Stimulated activated CD8-positive, alpha-beta memory T cell treated with anti-CD3 and anti-CD28 coated beads, Interleukin-7, amount 100 ng/mL, for 4 hours (primary cell): Measurements from ENCODE around the gene RSPO1.

Experiments used
- DNase-seq, 2 donors: peaks; one replicate each; pipeline ENCODE4 v3.0.0-alpha.2; 2020; ENCODE audit warnings: low read depth in 2 of 2

Gene RSPO1

DNA sequence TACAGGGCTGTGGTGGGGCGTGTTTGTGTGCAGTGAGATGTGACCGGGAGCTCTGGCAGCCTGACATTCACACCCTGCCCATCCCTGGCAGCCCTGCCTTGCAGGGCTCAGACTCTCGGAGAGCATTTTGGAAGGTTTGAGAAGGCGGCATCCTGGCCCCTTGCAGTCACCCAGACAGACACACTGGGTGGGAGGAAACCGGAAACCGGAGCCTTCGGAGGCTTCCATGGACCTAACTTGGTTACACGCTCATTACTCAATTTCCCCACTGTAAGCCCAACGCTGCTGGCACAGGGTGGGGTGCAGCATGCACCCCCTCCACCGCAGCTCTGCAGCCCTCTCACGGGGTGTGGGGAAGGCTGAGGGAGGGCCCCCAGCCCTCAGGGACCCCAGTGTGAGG is 22.2 kb upstream of the RSPO1 start:
- no peak for DNase-seq

DNA sequence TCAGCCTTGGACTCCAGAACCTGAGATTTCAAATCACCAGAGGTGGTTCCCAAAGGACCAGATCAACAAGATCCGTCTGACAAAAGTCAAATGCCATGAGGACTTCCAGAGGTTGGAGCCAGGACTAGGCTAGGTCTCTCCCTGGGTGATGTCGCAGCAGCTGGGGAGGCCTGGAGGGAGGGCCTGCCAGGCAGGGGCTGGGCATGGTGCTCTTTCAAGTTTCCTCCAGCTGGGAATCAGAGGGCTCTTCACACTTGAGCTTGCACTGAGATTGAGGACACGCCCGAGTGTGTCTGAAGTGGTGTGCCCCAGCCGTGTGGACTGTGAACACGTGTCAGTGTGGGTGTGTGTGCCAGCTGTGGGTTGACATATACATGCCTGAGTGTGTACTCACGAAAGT is 21.3 kb upstream of the RSPO1 start:
- DNase-seq: no peak

GRCh38 chr1:37655274-37655673 is 20.6 kb upstream of the RSPO1 start:
- no peak for DNase-seq

- DNase-seq: no peak
These were observed 19.2 kb upstream of the RSPO1 start for GRCh38 chr1:37653906-37654305.

- DNase-seq: no peak
These were observed 18.3 kb upstream of the RSPO1 start for GRCh38 chr1:37652976-37653375.

DNA sequence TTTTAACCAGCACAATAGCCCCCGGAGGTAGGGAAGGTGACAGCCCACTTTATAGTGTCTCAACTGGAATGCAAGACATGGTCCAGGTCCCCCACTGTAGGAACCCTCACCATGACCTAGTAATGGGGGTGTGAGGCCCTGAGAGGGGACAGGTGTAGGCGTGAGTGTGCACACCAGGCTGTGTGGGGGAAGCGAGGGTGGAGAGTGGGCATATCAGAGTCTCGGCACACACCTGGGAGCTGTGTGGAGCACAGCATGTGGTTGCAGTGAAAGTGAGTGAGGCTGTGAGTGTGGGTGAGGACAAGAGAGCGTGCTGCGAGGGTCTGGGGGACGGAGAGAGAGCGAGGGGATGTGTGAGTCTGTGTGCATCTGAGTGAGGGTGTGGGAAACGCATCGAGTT is 17.1 kb upstream of the RSPO1 start:
- DNase-seq: no peak

DNA sequence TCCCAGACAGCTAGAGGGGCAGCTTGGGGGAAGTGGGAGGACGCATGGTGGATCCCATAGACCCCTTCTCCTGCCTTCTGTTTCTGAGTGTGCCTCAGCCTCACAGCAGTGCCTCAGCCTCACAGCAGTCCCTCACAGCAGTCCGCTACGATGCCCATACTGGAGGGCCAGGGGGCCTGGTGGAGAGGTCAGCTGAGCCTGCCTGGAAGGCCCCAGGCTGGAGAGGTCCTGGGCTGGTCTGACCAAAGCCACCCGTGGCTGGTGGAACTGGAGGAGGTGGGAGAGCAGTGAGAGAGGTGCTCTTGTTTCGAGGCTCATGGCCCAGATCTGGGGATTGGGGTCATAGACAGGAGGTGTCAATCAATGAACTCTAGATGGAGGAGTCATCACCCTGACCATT is 16.0 kb upstream of the RSPO1 start:
- no peak for DNase-seq

DNA sequence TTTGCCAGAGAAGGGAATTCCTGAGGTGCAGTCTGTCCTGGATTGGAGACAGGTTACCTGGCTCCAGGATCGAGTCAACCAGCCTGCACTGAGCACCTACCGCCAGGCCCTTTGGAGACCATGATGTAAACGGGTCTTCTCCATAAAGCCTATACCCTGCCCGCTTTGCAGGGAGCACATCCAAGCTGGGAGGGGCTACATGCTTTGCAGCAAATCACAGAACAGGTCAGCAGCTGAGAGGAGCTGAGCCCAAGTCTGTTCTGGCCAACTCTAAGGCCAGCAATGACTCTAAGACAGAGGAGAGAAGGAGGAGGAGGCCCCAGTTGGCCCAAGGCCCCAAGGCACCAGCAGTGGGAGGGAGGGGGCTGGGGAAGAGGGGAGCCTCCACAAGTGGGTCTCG is 15.5 kb upstream of the RSPO1 start:
- no peak for DNase-seq

GRCh38 chr1:37647281-37647680 is 12.6 kb upstream of the RSPO1 start:
- no peak for DNase-seq

GRCh38 chr1:37641059-37641458 is 6.4 kb upstream of the RSPO1 start:
- no peak for DNase-seq

- DNase-seq: no peak
These were observed 1.7 kb upstream of the RSPO1 start for GRCh38 chr1:37636435-37636834.

GRCh38 chr1:37634992-37635902 is 555 bp upstream of the RSPO1 start:
- no peak for DNase-seq

DNA sequence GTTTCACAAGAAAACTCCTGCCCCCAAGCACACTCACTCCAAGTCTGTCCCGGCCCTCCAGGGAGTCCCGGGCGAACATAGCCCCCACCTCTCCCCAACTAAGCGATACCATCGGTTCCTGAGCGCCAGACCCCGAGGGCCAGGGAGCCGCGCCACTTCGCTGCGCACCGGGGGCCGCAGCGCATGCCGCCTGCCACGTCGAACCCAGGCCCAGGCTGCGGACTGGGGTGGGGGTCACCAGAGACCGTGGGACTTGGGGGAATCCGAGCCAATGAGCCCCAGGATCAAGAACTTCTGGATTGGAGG is 801 bp downstream of the RSPO1 start:
- DNase-seq: no peak

GRCh38 chr1:37633040-37633937 is 1.4 kb downstream of the RSPO1 start:
- no peak for DNase-seq

DNA sequence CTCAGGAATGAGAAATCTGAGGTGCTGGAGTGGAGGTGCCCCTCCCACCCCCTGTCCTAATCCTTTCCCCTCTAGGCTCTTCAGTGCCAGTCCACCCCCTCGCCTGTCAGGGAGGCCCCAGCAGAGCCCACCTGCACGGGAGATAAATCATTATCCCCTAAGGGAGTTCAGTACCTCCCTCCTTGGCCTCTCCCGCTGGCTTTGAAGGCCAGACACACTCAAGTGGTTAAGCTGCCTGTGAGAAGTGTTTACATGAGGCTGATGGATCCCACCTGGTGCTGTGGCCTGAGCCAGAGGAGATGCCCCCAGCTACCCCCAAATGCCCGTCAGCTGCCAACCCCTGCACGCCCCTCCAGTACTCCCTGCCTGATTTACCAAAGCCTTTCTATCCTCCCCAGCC is 3.7 kb downstream of the RSPO1 start:
- DNase-seq: no peak

DNA sequence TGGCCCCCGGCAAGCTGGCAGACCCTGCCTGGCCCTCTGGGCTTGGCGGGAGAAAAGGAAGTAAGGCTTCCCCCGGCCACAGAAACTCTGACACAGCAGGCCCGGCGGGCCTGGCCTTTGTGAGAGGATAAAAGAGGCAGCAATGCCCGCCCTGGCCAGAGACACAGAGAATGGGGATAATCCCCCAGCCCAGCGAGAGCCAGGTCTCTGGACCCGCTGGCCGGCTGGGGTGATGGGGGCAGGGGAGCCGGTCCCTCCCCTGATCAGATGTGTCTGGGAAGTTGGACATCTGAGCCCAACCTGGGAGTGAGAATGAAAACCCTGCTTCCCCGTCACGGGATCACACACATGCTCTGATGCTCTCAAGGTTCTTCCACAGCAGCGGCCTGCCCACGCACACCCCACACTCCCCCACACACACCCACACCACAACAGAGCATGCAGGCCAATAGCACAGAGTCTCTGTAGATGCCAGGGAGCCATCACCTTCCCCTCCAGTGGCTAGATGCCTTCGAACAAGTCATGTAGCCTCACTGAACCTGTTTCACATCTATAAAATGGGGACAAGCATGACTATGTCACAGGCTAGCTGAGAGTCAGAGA is 4.2 kb downstream of the RSPO1 start:
- no peak for DNase-seq

- DNase-seq: no peak
These were observed 4.8 kb downstream of the RSPO1 start for GRCh38 chr1:37629726-37630425.

DNA sequence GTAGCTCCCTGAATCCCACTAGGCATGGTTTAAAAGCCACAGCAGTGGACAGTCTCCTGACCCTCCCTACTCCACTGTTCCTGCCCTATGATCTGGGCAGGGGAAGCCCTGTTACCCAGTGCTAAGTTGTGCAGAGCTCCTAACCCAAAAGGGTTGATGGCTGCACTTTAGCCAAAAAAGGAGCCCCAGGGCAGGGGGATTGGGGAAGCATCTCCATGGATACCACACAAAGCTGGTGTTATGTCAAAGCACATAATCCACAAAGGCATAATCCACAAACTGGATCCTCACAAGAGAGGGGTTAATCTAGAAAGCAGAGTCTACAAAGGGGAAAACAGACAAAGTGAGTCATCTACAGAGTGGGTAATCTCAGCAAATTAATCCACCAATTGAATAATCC is 5.7 kb downstream of the RSPO1 start:
- DNase-seq: no peak

- no peak for DNase-seq
These were observed 6.6 kb downstream of the RSPO1 start for GRCh38 chr1:37628026-37628556.

DNA sequence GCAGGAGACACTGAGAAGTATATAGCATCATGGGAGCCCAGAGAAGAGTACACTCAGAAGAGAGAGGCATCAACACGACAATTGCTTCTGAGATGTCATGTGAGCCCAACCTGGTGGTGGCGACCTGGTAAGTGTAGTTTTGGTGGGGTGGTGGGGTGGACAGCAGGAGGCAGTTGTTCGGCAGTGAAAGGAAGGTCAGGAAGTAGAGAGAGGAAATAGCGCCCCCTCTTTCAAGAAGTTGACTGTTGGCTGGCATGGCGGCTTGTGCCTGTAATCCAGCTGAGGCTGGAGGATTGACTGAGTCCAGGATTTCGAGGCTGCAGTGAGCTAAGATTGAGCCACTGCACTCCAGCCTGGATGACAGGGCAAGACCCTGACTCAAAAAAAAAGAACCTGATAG is 12.6 kb downstream of the RSPO1 start:
- no peak for DNase-seq

DNA sequence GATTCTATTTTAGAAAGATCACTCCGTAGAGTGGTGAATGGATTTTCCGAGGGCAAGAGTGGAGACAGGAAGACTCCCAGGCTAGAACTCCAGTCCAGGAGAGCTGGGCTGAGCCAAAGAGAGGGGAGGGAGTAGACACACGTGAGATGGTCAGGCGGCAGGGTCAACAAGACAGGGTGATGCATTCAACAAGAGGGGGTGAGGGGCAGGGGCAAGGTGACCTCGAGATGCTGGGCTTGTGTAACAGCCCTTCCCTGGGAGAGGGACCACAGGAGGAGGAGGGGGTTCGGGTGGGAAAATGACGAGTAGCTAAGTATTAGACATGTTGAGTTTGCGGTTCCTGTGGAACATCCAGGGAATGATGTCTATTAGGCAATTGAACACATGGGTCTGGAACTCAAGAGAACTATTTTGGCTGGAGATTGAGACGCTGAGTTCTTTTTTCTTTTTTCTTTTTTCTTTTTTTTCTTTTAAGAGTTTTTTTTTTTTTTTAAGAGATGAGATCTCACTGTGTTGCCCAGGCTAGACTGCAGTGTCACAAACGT is 13.3 kb downstream of the RSPO1 start:
- no peak for DNase-seq
